K562 (cell line): ENCODE results near the gene THOC7. TPM values are rescaled to one million over a fixed set of nuclear protein-coding genes. Genes with fewer than 3 reads are reported as not detected.

Experiments used
- CBFA2T3 ChIP-seq: fragments of 450-650 bp; IDR thresholded peaks from 2 replicates; pipeline ENCODE4 v1.6.1; 2017
- CTCFL ChIP-seq: IDR thresholded peaks from 2 replicates; pipeline ENCODE4 v1.6.1; 2011; ENCODE audit warnings: borderline replicate concordance, low read depth, mild to moderate bottlenecking, moderate library complexity, low read length; ENCODE audit not compliant: insufficient read depth, poor library complexity, severe bottlenecking
- JUNB ChIP-seq: fragments of 450-650 bp; formaldehyde crosslinking; conservative IDR thresholded peaks from 2 replicates; pipeline ENCODE4 v1.4.0; 2020; ENCODE audit warnings: mild to moderate bottlenecking
- LARP7 ChIP-seq: fragments of 450-650 bp; IDR thresholded peaks from 2 replicates; pipeline ENCODE4 v1.6.1; 2016
- MAFF ChIP-seq: IDR thresholded peaks from 2 replicates; pipeline ENCODE4 v1.6.1; 2012; ENCODE audit warnings: low read length, improper control_type of control experiment
- NCOA6 ChIP-seq: fragments of 450-650 bp; IDR thresholded peaks from 2 replicates; pipeline ENCODE4 v1.6.1; 2017; ENCODE audit warnings: mild to moderate bottlenecking
- NFYB ChIP-seq: IDR thresholded peaks from 2 replicates; pipeline ENCODE4 v1.6.1; 2011; ENCODE audit warnings: mild to moderate bottlenecking, moderate library complexity; ENCODE audit not compliant: insufficient read length; ENCODE audit errors: extremely low read depth
- NR3C1 ChIP-seq: sonication (generic); formaldehyde crosslinking; IDR thresholded peaks from 2 replicates; pipeline ENCODE4 v1.8.1; 2022; ENCODE audit warnings: missing genetic modification reagents
- NR4A1 ChIP-seq, 2 experiments: fragments of 250-450 bp in 1 of 2; fragments of 450-650 bp in 1 of 2; sonication (Bioruptor Pico) in 1 of 2; IDR thresholded peaks; 2 replicates each; pipeline versions ENCODE4 v1.4.0 to v1.6.1; 2016 to 2020; ENCODE audit warnings: mild to moderate bottlenecking in 2 of 2, missing compliant biosample characterization in 1 of 2, missing genetic modification characterization in 1 of 2, moderate library complexity in 1 of 2
- PHF8 ChIP-seq: fragments of 200-600 bp; sonication (generic); IDR thresholded peaks from 2 replicates; pipeline ENCODE4 v1.6.1; 2012; ENCODE audit warnings: mixed run types, mild to moderate bottlenecking, inconsistent platforms, low read length, moderate library complexity, borderline replicate concordance
- RUNX1 ChIP-seq: sonication (generic); IDR thresholded peaks from 2 replicates; pipeline ENCODE4 v1.6.1; 2016; ENCODE audit warnings: antibody characterized with exemption, low read depth
- ZNF444 ChIP-seq: fragments of 250-450 bp; sonication (Bioruptor Pico); IDR thresholded peaks from 2 replicates; pipeline ENCODE4 v1.4.0; 2020; ENCODE audit warnings: mild to moderate bottlenecking, moderate library complexity
- ZNF655 ChIP-seq: fragments of 250-450 bp; sonication (Bioruptor Pico); IDR thresholded peaks from 2 replicates; pipeline ENCODE4 v1.5.0; 2021
- polyA plus RNA-seq, 8 experiments: library from polyadenylated mRNA; depleted of rRNA in 4 of 8; stranded (reverse) in 5 of 8; unstranded in 3 of 8; fragments of >200 nt; fragmentation: Nextera tagmentation in 2 of 8; fragmentation: Illumina TruSeq in 1 of 8; extraction: Ambion mirVana in 2 of 8; extraction: Trizol in 1 of 8; gene quantifications; 2 replicates each; pipeline versions ENCODE4 v1.2.1 to v1.2.3, GENCODE V29; 2011 to 2014; ENCODE audit warnings: inconsistent platforms in 1 of 8, missing spikeins in 1 of 8
- total RNA-seq, 7 experiments: library from RNA; depleted of rRNA in 6 of 7; stranded (reverse); fragments of >200 nt in 6 of 7; fragmentation: Illumina TruSeq in 2 of 7; extraction: Trizol in 2 of 7; gene quantifications; 2 replicates each; pipeline versions ENCODE4 v1.2.1 to v1.2.3, GENCODE V29; 2011 to 2021; ENCODE audit warnings: low replicate concordance in 1 of 7
- TF ChIP-seq, protein P1 (sequence below): fragments of 250-450 bp; sonication (Bioruptor Pico); IDR thresholded peaks from 2 replicates; pipeline ENCODE4 v1.5.0; 2020; ENCODE audit warnings: mild to moderate bottlenecking, borderline replicate concordance
- TF ChIP-seq, protein P2 (sequence below): fragments of 250-450 bp; sonication (Bioruptor Pico); IDR thresholded peaks from 2 replicates; pipeline ENCODE4 v1.8.0; 2021; ENCODE audit warnings: moderate library complexity, mild to moderate bottlenecking, inconsistent platforms

The THOC7 gene
- total and polyA plus RNA-seq, 9 of the 15 experiments (the other 6 are each of a cell fraction or from before 2014, with no cell fraction given): 56.5 to 129 (median 94.7) TPM

GRCh38 chr3:63864008-63864964 lies 681 bp upstream of the THOC7 start (continued):
- no peak for TF ChIP-seq JUNB (CRISPR knock-in tag)
- TF ChIP-seq LARP7: no peak
- no peak for TF ChIP-seq RUNX1
- no peak for TF ChIP-seq ZNF444 (CRISPR knock-in tag)
- no peak for TF ChIP-seq CBFA2T3
- no peak for TF ChIP-seq NCOA6
- TF ChIP-seq MAFF: no peak
- no peak for TF ChIP-seq ZNF655 (CRISPR knock-in tag)
- peak; percentile 29; the same call in 1 of the 2 replicates for TF ChIP-seq PHF8
- TF ChIP-seq NR4A1 (CRISPR knock-in tag; IDR thresholded peaks at IDR 0.05): no peak
- no peak for TF ChIP-seq NR4A1 (tag; IDR thresholded peaks at IDR 0.05)
- TF ChIP-seq NFYB: no peak
- TF ChIP-seq, protein P1, sequence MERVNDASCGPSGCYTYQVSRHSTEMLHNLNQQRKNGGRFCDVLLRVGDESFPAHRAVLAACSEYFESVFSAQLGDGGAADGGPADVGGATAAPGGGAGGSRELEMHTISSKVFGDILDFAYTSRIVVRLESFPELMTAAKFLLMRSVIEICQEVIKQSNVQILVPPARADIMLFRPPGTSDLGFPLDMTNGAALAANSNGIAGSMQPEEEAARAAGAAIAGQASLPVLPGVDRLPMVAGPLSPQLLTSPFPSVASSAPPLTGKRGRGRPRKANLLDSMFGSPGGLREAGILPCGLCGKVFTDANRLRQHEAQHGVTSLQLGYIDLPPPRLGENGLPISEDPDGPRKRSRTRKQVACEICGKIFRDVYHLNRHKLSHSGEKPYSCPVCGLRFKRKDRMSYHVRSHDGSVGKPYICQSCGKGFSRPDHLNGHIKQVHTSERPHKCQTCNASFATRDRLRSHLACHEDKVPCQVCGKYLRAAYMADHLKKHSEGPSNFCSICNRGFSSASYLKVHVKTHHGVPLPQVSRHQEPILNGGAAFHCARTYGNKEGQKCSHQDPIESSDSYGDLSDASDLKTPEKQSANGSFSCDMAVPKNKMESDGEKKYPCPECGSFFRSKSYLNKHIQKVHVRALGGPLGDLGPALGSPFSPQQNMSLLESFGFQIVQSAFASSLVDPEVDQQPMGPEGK (CRISPR knock-in tag): no peak
- no peak for TF ChIP-seq NR3C1 (CRISPR knock-in tag)
- peak; percentile 3 for TF ChIP-seq CTCFL
- TF ChIP-seq, protein P2, sequence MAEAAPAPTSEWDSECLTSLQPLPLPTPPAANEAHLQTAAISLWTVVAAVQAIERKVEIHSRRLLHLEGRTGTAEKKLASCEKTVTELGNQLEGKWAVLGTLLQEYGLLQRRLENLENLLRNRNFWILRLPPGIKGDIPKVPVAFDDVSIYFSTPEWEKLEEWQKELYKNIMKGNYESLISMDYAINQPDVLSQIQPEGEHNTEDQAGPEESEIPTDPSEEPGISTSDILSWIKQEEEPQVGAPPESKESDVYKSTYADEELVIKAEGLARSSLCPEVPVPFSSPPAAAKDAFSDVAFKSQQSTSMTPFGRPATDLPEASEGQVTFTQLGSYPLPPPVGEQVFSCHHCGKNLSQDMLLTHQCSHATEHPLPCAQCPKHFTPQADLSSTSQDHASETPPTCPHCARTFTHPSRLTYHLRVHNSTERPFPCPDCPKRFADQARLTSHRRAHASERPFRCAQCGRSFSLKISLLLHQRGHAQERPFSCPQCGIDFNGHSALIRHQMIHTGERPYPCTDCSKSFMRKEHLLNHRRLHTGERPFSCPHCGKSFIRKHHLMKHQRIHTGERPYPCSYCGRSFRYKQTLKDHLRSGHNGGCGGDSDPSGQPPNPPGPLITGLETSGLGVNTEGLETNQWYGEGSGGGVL (CRISPR knock-in tag): no peak
